ENCODE data around the gene AIFM3. TPM values are rescaled to one million over a fixed set of nuclear protein-coding genes. Genes with fewer than 3 reads are reported as not detected.

Gene AIFM3
- polyA plus RNA-seq, 12 donors, result 0.19 to 0.65 (median 0.42) TPM; not detected in 2

DNA sequence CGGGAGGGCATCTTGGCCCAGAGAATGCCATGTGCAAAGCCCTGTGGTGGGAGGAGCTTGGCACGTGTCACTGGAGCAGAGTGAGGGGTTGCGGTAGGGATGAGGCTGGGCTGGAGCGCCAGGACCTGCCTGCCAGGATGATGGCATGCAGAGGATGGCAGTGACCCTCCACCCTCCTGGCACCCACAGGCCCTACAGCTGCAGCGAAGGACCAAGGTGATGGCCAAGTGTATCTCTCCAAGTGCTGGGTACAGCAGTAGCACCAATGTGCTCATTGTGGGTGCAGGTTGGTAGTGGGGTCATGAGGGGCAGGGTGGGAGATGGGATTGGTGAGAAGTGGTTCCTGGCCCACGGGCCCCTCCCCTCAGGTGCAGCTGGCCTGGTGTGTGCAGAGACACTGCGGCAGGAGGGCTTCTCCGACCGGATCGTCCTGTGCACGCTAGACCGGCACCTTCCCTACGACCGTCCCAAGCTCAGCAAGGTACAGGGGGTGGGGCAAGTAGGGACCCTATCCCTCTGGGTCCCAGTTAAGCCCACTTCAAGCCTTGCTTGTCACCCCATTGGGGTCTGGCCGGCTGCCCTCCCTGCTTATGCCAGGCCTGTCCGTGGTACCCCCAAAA is 7.4 kb downstream of the AIFM3 start:
- DNase-seq, result no peak

DNA sequence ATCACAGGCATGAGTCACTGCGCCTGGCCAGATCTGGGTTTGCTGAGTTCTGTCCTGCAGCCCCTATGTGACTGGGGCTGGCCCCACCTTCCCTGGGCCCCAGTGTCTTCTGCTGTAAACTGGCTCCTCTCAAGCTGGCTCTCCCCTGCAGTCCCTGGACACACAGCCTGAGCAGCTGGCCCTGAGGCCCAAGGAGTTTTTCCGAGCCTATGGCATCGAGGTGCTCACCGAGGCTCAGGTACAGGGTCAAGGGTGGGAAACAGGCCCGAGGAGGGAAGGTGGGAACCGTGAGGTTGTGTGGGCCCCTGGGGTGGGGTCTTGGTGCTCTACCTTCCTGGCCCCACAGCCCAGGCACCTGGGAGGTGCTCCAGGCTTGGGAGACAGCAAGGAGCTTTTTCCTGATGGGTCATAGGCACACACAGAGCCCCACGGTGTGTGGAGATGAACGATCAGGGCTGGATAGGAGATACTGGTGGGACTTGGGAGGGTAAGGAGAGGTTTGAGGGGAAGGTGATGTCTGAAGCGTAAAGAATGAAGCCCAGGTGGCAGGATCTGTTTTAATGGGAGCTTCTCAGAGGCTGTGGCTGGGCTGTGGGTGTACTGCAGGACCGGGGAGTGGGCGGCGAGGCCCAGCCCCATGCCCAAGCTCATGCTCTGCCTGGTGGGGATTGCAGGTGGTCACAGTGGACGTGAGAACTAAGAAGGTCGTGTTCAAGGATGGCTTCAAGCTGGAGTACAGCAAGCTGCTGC is 8.7 kb downstream of the AIFM3 start:
- DNase-seq, result no peak

- DNase-seq, result no peak
Observed at GRCh38 chr22:20976291-20976877, 9.3 kb downstream of the AIFM3 start.

GRCh38 chr22:20977019-20977418 is 10.0 kb downstream of the AIFM3 start:
- no peak for DNase-seq

GRCh38 chr22:20977516-20978170 is 10.6 kb downstream of the AIFM3 start:
- no peak for DNase-seq

DNA sequence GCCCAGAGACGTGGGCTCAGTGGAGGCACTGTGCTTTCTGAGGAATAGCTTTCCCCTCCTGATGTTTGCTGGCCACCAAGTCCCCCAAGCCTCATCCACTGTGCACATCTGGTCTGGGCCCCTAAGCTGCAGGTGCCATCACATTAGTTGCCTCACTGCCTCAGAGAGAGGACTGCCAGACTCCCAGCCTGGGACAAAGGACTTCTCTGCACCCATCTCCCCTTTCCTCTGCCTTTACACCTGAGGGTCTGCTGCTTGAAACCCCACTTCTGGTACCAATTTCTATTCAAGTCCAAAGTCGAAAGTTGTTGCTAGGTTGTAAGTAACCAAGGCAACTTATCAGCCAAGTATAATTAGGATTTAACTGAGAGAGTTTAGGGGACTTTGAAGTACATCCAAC is 11.4 kb downstream of the AIFM3 start:
- DNase-seq, result no peak

DNA sequence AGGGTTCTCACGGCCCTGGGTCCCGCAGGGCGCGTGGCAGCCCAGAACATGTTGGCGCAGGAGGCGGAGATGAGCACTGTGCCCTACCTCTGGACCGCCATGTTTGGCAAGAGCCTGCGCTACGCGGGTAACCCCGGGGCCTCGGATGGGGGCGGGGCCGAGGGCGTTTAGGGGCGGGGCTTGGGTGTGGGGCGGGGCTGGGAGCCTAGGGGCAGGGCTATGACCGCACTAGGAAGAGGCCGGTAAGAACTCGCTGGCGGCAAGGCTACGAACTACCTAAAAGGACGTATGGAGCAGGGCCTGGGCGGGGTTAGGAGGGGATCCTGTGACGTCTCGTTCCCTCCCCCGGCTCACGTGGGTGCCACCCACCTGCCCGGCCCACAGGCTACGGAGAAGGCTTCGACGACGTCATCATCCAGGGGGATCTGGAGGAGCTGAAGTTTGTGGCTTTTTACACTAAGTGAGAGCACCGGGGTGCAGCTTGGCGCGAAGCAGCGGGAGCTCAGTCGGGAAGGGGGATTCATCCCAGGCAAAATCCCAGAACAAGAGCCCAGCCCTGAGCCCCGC is 12.3 kb downstream of the AIFM3 start:
- no peak for DNase-seq

DNA sequence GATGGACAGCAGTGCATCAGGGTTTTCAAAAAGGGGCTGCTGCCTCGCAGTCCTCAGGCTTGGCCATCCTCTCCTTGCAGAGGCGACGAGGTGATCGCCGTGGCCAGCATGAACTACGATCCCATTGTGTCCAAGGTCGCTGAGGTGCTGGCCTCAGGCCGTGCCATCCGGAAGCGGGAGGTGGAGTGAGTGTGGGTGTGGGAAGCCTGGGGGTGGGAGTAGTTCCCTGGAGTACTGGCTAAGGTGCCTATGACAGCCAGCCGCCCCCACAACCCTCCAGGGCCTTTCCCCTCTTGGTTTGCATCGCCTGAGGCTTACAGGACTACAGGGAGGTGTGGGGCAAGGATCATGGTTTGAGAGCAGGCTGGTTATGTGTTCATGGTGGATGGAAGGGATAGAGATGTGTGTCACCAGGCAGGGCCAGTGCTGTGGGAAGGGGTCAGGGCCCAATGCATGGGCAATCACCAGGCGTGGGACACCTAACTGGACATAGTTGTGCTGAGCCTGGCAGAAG is 12.9 kb downstream of the AIFM3 start:
- no peak for DNase-seq

GRCh38 chr22:20980523-20980922 is 13.5 kb downstream of the AIFM3 start:
- DNase-seq, result no peak

GRCh38 chr22:20980938-20981722 is 14.1 kb downstream of the AIFM3 start:
- DNase-seq, result no peak

DNA sequence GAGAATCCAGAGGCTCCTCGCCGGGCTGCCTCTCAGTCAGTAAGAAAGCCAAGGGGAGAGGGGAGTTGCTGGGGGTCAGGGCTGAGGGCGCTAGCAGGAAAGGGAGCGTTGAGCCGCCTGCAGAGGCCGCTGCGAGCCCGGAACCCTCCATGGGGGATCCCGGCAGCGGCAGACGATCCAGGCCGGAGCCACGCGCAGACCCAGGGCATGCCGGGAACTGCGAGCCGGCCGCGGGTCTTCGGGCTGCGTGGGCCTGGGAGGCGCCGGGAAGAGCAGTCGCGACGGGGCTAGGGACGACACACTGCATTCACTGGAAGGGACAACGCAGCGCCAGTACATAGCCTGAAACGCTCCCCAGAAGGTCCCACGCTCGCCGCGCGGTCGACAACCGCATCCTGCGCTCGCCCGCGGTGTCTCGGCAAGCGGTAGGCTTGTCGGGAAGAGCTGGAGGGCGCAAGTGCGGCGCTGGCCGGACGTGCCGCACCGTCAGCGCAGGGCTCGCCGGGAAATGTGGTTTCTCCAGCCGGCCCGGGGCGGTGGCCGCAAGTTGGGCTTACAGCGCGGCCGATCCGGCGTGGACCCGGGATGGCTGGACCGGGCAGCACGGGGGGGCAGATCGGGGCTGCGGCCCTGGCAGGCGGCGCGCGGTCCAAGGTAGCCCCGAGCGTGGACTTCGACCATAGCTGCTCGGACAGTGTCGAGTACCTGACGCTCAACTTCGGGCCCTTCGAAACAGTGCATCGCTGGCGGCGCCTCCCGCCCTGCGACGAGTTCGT is 14.9 kb downstream of the AIFM3 start, which contains the start of gene LZTR1:
TSS of gene LZTR1 (plus strand) at position 511 of the 776 bp plus-strand sequence. CDS start at position 586, 75 bp downstream.
- DNase-seq, result peak; percentile 88

- no peak for DNase-seq
Observed at GRCh38 chr22:20982563-20982882, 15.5 kb downstream of the AIFM3 start.

DNA sequence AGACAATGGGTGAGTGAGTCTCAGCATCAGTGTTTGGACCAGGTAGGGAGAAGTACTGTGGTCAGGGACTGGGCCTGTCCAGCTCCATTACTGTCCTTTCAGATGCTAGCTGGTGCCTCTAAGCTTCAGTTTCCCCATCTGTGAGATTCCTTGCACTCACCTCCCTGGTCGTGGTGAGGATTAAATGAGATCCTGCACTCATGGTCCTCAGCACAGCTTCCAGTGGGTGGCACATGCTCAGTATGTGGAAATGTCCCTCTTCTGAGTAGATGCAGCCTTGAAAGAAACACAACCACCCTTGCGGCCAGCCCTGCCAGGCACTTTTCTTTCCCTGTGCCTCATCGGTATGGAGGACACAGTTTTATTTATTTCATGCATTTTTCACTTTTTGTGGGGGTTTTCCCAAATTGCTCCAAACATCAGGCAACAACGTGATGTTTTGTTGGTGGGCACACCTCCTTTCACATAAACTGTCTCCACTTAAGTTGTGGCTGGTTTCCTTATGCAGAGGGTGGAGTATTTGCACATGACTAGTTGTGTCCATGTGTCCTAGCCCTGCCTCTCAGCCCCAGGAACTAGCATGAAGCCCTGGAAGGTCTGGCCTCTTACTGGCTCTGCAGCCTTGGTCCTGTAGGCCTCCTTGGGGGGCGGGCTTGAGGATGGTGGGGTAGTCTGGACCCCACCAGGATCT is 16.2 kb downstream of the AIFM3 start:
- no peak for DNase-seq

GRCh38 chr22:20985720-20986119 is 18.7 kb downstream of the AIFM3 start:
- DNase-seq, result no peak

- no peak for DNase-seq
Observed at GRCh38 chr22:20986365-20986764, 19.3 kb downstream of the AIFM3 start.

- DNase-seq, result no peak
Observed at GRCh38 chr22:20987375-20987774, 20.3 kb downstream of the AIFM3 start.

DNA sequence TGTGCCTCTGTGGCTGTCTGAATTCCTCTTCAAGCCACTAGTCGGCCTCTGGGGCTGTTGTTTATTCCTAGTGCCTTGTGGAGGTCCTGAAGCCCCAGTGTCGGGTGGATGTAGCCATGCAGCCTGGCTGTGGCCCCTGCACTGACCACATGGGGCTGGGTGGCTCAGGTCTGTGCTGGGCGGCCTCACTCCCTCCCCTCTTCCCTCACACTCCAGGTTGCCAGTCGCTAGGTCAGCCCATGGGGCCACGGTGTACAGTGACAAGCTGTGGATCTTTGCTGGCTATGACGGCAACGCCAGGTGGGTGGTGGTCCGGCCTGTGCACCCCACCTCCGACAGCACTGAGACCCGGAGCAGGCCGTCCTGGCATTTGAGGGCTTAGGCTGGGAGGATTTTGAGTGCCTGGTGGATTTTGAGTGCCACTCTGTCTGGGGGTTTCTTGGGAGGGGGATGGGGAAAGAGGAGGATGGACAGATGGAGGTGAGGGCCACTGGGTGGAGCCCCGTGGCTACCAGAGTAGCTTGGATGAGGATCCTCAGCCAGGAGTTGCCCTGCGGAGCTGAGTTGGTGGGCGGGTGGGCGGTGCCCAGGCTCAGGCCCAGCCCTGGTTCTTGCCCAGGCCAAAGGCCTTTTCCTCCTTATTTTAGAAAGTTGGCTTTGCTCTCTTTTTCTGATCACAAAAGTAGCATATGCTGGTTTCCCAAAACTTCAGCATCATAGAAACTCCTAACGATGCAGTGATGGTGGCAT is 21.7 kb downstream of the AIFM3 start:
- DNase-seq, result no peak

- no peak for DNase-seq
Observed at GRCh38 chr22:20989323-20990138, 22.5 kb downstream of the AIFM3 start.
